Prostate gland (tissue), 2 donors: ENCODE results near the gene GPR180. TPM values are rescaled to one million over a fixed set of nuclear protein-coding genes. Genes with fewer than 3 reads are reported as not detected.

Experiments
- DNase-seq: peaks from one replicate; pipeline ENCODE4 v3.0.0-alpha.2; 2019; ENCODE audit warnings: low spot score
- H3K27ac ChIP-seq, 2 donors: fragments of 200-600 bp; sonication (generic); 2 replicates each; pipeline ENCODE4 v1.5.1; 2017 to 2019
- H3K27me3 ChIP-seq: fragments of 200-600 bp; sonication (generic); replicated peaks from 2 replicates; pipeline ENCODE4 v1.5.1; 2019; ENCODE audit not compliant: insufficient read depth
- H3K36me3 ChIP-seq, 2 donors: fragments of 200-600 bp; sonication (generic); 1 replicate in 1 of 2; 2 replicates in 1 of 2; pipeline versions ENCODE4 v1.5.1 to v1.8.1; 2017 to 2019
- H3K4me1 ChIP-seq: fragments of 200-600 bp; sonication (generic); replicated peaks from 2 replicates; pipeline ENCODE4 v1.5.1; 2019
- H3K4me3 ChIP-seq, 2 donors: fragments of 200-600 bp; sonication (generic); 2 replicates each; pipeline ENCODE4 v1.5.1; 2017 to 2019
- H3K9me3 ChIP-seq: fragments of 200-600 bp; sonication (generic); 2 replicates; pipeline ENCODE4 v1.5.1; 2017
- CTCF ChIP-seq, 4 experiments: fragments of 200-600 bp in 2 of 4; fragments of 450-650 bp in 2 of 4; sonication (generic) in 2 of 4; IDR thresholded peaks; 1 replicate in 3 of 4; 2 replicates in 1 of 4; pipeline ENCODE4 v1.5.1; 2016 to 2019; ENCODE audit warnings: antibody characterized with exemption in 4 of 4, mild to moderate bottlenecking in 2 of 4, moderate library complexity in 2 of 4
- POLR2A ChIP-seq: fragments of 450-650 bp; IDR thresholded peaks from one replicate; pipeline ENCODE4 v1.6.1; 2016; ENCODE audit warnings: antibody characterized with exemption, mild to moderate bottlenecking
- POLR2AphosphoS5 ChIP-seq: sonication (generic); formaldehyde crosslinking; IDR thresholded peaks from one replicate; pipeline ENCODE4 v1.6.1; 2017; ENCODE audit warnings: antibody characterized with exemption
- WGBS: methylation state at CpG from one replicate; pipeline ENCODE4 v1.1.5; 2018; 5-methylcytosine and 5-hydroxymethylcytosine counted together
- intact Hi-C: fragments of 100-400 bp; cut with DNase I; formaldehyde crosslinking; loops from one replicate; pipeline ENCODE4 v1.14.2; 2022
- total RNA-seq, 2 donors: library from RNA; depleted of rRNA; stranded (reverse); fragments of >200 nt; gene quantifications; one replicate each; pipeline ENCODE4 v1.1.0, GENCODE V29; 2016

The GPR180 gene
- total RNA-seq, 2 donors from 2014 or later: 2.7 to 5.4 TPM

GRCh38 chr13:94583926-94584325 is 17.7 kb upstream of the GPR180 start:
- no peak for DNase-seq
- Histone ChIP-seq H3K27ac (no peak overlapping the region), H3K36me3 (peaks cover 3 to 4% of the 10 kb centered on the region in 2 donors), H3K9me3 (no peaks in the 10 kb centered on the region), H3K27me3 (no peaks in the 10 kb centered on the region), H3K4me1 (no peaks in the 10 kb centered on the region), H3K4me3 (no peak overlapping the region)
- 95% methylated on average over 1 of the region's 1 CpG for WGBS
- intact Hi-C loops: no loop called here
- TF ChIP-seq POLR2A (no peak), POLR2AphosphoS5 (no peak), CTCF (IDR thresholded peaks at IDR 0.05) (no peak)

- no peak for DNase-seq
- Histone ChIP-seq H3K36me3 (peaks cover 0 to 3% of the 10 kb centered on the region in 2 donors), H3K27me3 (no peaks in the 10 kb centered on the region), H3K4me1 (no peaks in the 10 kb centered on the region), H3K27ac (no peak overlapping the region), H3K4me3 (no peak overlapping the region), H3K9me3 (no peaks in the 10 kb centered on the region)
- 93% methylated on average over 6 of the region's 6 CpGs for WGBS
- intact Hi-C loops: no loop called here
- TF ChIP-seq POLR2A (no peak), POLR2AphosphoS5 (no peak)
Observed at GRCh38 chr13:94585543-94586101, 16.0 kb upstream of the GPR180 start.

- WGBS: 82% methylated on average over 7 of the region's 7 CpGs
- DNase-seq: no peak
- Histone ChIP-seq H3K27ac (no peak overlapping the region), H3K27me3 (no peaks in the 10 kb centered on the region), H3K9me3 (no peaks in the 10 kb centered on the region), H3K4me3 (no peak overlapping the region), H3K4me1 (no peaks in the 10 kb centered on the region), H3K36me3 (peaks cover 0 to 3% of the 10 kb centered on the region in 2 donors)
- TF ChIP-seq CTCF (IDR thresholded peaks at IDR 0.05): no peak
- no peak for TF ChIP-seq POLR2AphosphoS5
- TF ChIP-seq POLR2A: no peak
- intact Hi-C loops: no loop called here
Observed at GRCh38 chr13:94586371-94586770, 15.3 kb upstream of the GPR180 start.

- no peaks in the 10 kb centered on the region for H3K36me3 ChIP-seq
- 63% methylated on average over 4 of the region's 4 CpGs for WGBS
- H3K4me1 ChIP-seq: no peaks in the 10 kb centered on the region
- intact Hi-C loops: no loop called here
- no peak overlapping the region for H3K27ac ChIP-seq
- no peaks in the 10 kb centered on the region for H3K27me3 ChIP-seq
- TF ChIP-seq POLR2A: no peak
- no peaks in the 10 kb centered on the region for H3K9me3 ChIP-seq
- H3K4me3 ChIP-seq: no peak overlapping the region
- DNase-seq: no peak
Observed at GRCh38 chr13:94588541-94588940, 13.1 kb upstream of the GPR180 start.

GRCh38 chr13:94590744-94591143 is 10.9 kb upstream of the GPR180 start:
- intact Hi-C loops: no loop called here
- Histone ChIP-seq H3K27ac (no peak overlapping the region), H3K27me3 (no peaks in the 10 kb centered on the region), H3K4me1 (no peaks in the 10 kb centered on the region), H3K9me3 (no peaks in the 10 kb centered on the region), H3K36me3 (no peaks in the 10 kb centered on the region), H3K4me3 (no peak overlapping the region)
- TF ChIP-seq CTCF (IDR thresholded peaks at IDR 0.05) (no peak), POLR2A (no peak), POLR2AphosphoS5 (no peak)
- WGBS: 97% methylated on average over 3 of the region's 3 CpGs
- DNase-seq: no peak
